Skeletal muscle tissue (tissue), 4 donors: Measurements from ENCODE around the gene SORBS1. TPM values are rescaled to one million over a fixed set of nuclear protein-coding genes. Genes with fewer than 3 reads are reported as not detected.

ENCODE experiments used
- H3K27ac ChIP-seq: one replicate; pipeline ENCODE4 v1.7.0; 2013; ENCODE audit warnings: mild to moderate bottlenecking, low read depth, low read length, inconsistent platforms
- H3K27me3 ChIP-seq, 3 donors: one replicate each; pipeline ENCODE4 v1.7.0; 2013; ENCODE audit warnings: low read length in 3 of 3; ENCODE audit not compliant: control insufficient read depth in 3 of 3, insufficient read depth in 3 of 3
- H3K36me3 ChIP-seq, 3 donors: one replicate each; pipeline ENCODE4 v1.7.0; 2013; ENCODE audit warnings: low read length in 3 of 3; ENCODE audit not compliant: control insufficient read depth in 3 of 3, insufficient read depth in 3 of 3
- H3K4me1 ChIP-seq, 3 donors: one replicate each; pipeline ENCODE4 v1.7.0; 2013; ENCODE audit warnings: low read length in 3 of 3, mild to moderate bottlenecking in 3 of 3; ENCODE audit not compliant: control insufficient read depth in 3 of 3, insufficient read depth in 3 of 3
- H3K4me3 ChIP-seq, 3 donors: one replicate each; pipeline ENCODE4 v1.7.0; 2013; ENCODE audit warnings: low read length in 3 of 3
- H3K9ac ChIP-seq, 3 donors: one replicate each; pipeline ENCODE4 v1.7.0; 2013; ENCODE audit warnings: low read length in 3 of 3, mild to moderate bottlenecking in 3 of 3, moderate library complexity in 2 of 3, low read depth in 1 of 3
- H3K9me3 ChIP-seq, 3 donors: one replicate each; pipeline ENCODE4 v1.7.0; 2013; ENCODE audit warnings: low read length in 3 of 3; ENCODE audit not compliant: control insufficient read depth in 3 of 3
- total RNA-seq: library from RNA; depleted of rRNA; stranded (reverse); fragments of >200 nt; gene quantifications from one replicate; pipeline ENCODE4 v1.2.3, GENCODE V29; 2014
- donor health status: Osteomylitis.

The SORBS1 gene
- total RNA-seq, 1 donor from 2014 or later, result 66.8 TPM

DNA sequence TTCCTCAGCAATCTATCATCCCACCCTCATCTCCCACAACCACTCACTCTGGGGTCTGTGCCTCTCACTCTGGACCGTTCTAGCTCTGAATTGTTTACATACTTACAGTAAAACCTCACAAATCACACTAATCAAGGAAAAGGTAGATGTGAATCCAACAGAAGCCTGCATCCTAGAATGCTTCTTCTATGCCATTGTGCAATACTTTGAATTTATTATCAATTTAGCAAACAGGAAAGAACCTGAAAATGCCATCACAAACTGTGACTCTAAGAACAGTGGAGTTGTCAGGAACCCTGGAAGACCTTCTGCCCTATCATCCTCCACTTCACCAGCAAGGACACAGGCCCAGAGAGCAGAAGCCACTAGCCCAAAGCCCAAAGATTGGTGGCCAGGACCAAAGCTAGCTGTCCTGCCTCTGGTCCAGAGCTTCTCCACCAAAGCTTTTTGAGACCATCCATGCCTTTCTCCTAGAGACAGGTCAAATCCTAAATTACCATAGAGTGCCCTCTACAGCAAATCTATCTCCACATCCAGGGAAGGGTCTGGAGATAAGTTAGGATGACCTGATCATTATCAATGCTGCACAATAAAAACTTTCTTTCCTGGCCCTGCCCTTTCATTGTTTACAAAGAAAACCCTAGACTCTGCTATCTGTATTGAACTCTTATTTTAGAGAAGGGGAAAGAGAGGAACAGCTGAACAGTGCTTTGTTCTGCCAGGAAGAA is 2.4 kb downstream of the SORBS1 start:
- peaks cover 18 to 43% (median 25%) of the 10 kb centered on the region in 3 donors for H3K4me1 ChIP-seq
- no peaks in the 10 kb centered on the region for H3K27me3 ChIP-seq
- peak overlapping the region; percentile 16 to 98 (median 30) for H3K4me3 ChIP-seq
- H3K9ac ChIP-seq, result peak overlapping the region in 1 of 3 donors; percentile 54
- no peaks in the 10 kb centered on the region for H3K9me3 ChIP-seq
- no peak overlapping the region for H3K27ac ChIP-seq
- no peaks in the 10 kb centered on the region for H3K36me3 ChIP-seq

GRCh38 chr10:95556994-95557767 is 4.0 kb downstream of the SORBS1 start:
- peaks cover 18 to 43% (median 25%) of the 10 kb centered on the region in 3 donors for H3K4me1 ChIP-seq
- H3K9me3 ChIP-seq, result peaks cover 0 to 3% (median 0%) of the 10 kb centered on the region in 3 donors
- no peaks in the 10 kb centered on the region for H3K36me3 ChIP-seq
- H3K27me3 ChIP-seq, result no peaks in the 10 kb centered on the region
- H3K4me3 ChIP-seq, result no peak overlapping the region
- no peak overlapping the region for H3K9ac ChIP-seq
- no peak overlapping the region for H3K27ac ChIP-seq

- Histone ChIP-seq H3K9ac (no peak overlapping the region), H3K36me3 (no peaks in the 10 kb centered on the region), H3K4me1 (peaks cover 2 to 49% (median 28%) of the 10 kb centered on the region in 3 donors), H3K4me3 (no peak overlapping the region), H3K27me3 (no peaks in the 10 kb centered on the region), H3K9me3 (peaks cover 0 to 3% (median 0%) of the 10 kb centered on the region in 3 donors), H3K27ac (no peak overlapping the region)
Measured at GRCh38 chr10:95553674-95554073, 7.5 kb downstream of the SORBS1 start.

- H3K4me1 ChIP-seq, result peaks cover 0 to 49% (median 31%) of the 10 kb centered on the region in 3 donors
- peaks cover 0 to 3% (median 0%) of the 10 kb centered on the region in 3 donors for H3K9me3 ChIP-seq
- H3K27ac ChIP-seq, result no peak overlapping the region
- no peak overlapping the region for H3K4me3 ChIP-seq
- no peaks in the 10 kb centered on the region for H3K27me3 ChIP-seq
- H3K9ac ChIP-seq, result no peak overlapping the region
- no peaks in the 10 kb centered on the region for H3K36me3 ChIP-seq
Measured at GRCh38 chr10:95552679-95553342, 8.4 kb downstream of the SORBS1 start.

DNA sequence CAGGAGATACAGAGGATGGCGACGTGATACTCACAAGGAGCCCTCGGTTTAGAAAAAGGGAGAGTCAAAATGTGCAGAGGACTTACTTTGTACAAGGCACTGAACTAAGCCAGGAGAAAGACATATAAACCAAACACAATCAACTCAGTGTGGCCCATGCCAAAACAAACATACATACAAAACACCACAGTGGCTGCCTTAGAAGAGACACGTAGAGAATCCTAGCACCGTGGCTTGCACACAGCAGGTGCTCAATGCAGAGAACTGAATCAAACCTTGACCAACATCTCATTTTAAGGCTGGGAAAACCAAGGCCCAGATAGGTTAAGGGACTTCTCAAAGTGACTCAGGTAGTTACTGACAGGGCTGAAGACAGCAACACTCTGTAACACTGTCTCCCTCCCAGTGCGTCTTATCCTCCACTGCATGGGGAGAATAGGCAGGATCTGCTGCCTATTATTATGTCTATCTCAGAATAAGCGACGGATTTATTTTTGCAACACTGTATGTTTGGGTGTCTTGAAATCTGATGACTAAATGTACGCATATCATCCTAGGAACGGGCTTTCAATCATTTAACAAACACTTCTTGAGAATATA is 11.0 kb downstream of the SORBS1 start:
- Histone ChIP-seq H3K4me1 (peaks cover 5 to 51% (median 35%) of the 10 kb centered on the region in 3 donors), H3K27ac (no peak overlapping the region), H3K36me3 (no peaks in the 10 kb centered on the region), H3K9ac (no peak overlapping the region), H3K4me3 (no peak overlapping the region), H3K27me3 (no peaks in the 10 kb centered on the region), H3K9me3 (peaks cover 0 to 3% (median 0%) of the 10 kb centered on the region in 3 donors)

- Histone ChIP-seq H3K4me3 (no peak overlapping the region), H3K27ac (no peak overlapping the region), H3K4me1 (peaks cover 15 to 72% (median 57%) of the 10 kb centered on the region in 3 donors), H3K27me3 (no peaks in the 10 kb centered on the region), H3K36me3 (no peaks in the 10 kb centered on the region), H3K9ac (no peak overlapping the region), H3K9me3 (no peaks in the 10 kb centered on the region)
Measured at GRCh38 chr10:95547791-95548435, 13.3 kb downstream of the SORBS1 start.

DNA sequence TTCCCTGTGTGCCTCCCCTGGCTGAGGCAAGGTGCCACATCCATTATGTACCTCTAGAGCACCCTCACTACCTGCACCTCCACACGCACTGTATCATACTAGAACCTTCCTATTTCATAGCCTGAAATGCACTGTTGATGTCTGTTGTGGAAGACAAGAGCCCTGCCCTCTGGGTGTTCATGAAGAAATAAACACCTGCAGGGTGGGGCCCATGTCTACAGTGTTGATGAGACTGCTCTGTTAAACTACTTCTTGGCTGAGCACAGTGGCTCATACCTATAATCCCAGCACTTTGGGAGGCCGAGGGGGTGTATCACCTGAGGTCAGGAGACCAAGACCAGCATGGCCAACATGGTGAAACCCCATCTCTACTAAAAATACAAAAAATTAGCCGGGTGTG is 14.0 kb downstream of the SORBS1 start:
- Histone ChIP-seq H3K36me3 (no peaks in the 10 kb centered on the region), H3K9me3 (no peaks in the 10 kb centered on the region), H3K27me3 (no peaks in the 10 kb centered on the region), H3K4me3 (no peak overlapping the region), H3K9ac (no peak overlapping the region), H3K27ac (no peak overlapping the region), H3K4me1 (peaks cover 22 to 79% (median 65%) of the 10 kb centered on the region in 3 donors)

- H3K4me1 ChIP-seq, result peaks cover 28 to 90% (median 74%) of the 10 kb centered on the region in 3 donors
- H3K9me3 ChIP-seq, result no peaks in the 10 kb centered on the region
- no peaks in the 10 kb centered on the region for H3K27me3 ChIP-seq
- no peaks in the 10 kb centered on the region for H3K36me3 ChIP-seq
- no peak overlapping the region for H3K4me3 ChIP-seq
- H3K9ac ChIP-seq, result no peak overlapping the region
- no peak overlapping the region for H3K27ac ChIP-seq
Measured at GRCh38 chr10:95545981-95546380, 15.2 kb downstream of the SORBS1 start.

GRCh38 chr10:95544783-95545500 is 16.2 kb downstream of the SORBS1 start:
- H3K9me3 ChIP-seq, result no peaks in the 10 kb centered on the region
- peak overlapping the region; percentile 51 for H3K27ac ChIP-seq
- no peaks in the 10 kb centered on the region for H3K36me3 ChIP-seq
- H3K9ac ChIP-seq, result peak overlapping the region in 1 of 3 donors; percentile 57
- H3K4me3 ChIP-seq, result peak overlapping the region in 1 of 3 donors; percentile 22
- no peaks in the 10 kb centered on the region for H3K27me3 ChIP-seq
- peaks cover 30 to 88% (median 72%) of the 10 kb centered on the region in 3 donors for H3K4me1 ChIP-seq
